Caco-2 (cell line): Measurements from ENCODE around the gene FAM89A. TPM values are rescaled to one million over a fixed set of nuclear protein-coding genes. Genes with fewer than 3 reads are reported as not detected.

Source experiments
- BruUV-seq: library from RNA; stranded (reverse); fragments of 400-500 nt; replicated peaks from 2 replicates; lab custom pipeline; 2021; lab: Mats Ljungman, UMichigan
- CTCF ChIA-PET: fragments of 300-600 bp; sonication (Branson Sonifier 250); formaldehyde crosslinking; loops from one replicate; lab custom pipeline; 2022; ENCODE audit warnings: antibody characterized with exemption; lab: Charles Lee
- POLR2A ChIA-PET: fragments of 300-600 bp; sonication (Branson Sonifier 250); formaldehyde crosslinking; loops from one replicate; lab custom pipeline; 2022; ENCODE audit warnings: antibody characterized with exemption; lab: Charles Lee
- DNase-seq, 2 experiments: peaks; one replicate each; pipeline versions ENCODE4 v3.0.0 to v3.0.0-alpha.2; 2020 to 2022
- H3K27me3 ChIP-seq: replicated peaks from 2 replicates; pipeline ENCODE4 v1.6.0; 2011; ENCODE audit warnings: low read length; ENCODE audit not compliant: control insufficient read depth, insufficient read depth
- H3K36me3 ChIP-seq: 2 replicates; pipeline ENCODE4 v1.5.1; 2011; ENCODE audit warnings: low read length; ENCODE audit not compliant: control insufficient read depth, insufficient read depth
- H3K4me1 ChIP-seq: fragments of 250-450 bp; sonication (Bioruptor Pico); 2 replicates; pipeline ENCODE4 v1.5.1; 2020; ENCODE audit warnings: mild to moderate bottlenecking
- H3K4me3 ChIP-seq: 2 replicates; pipeline ENCODE4 v1.5.1; 2011; ENCODE audit warnings: low read depth, mild to moderate bottlenecking, control low read depth, low read length
- H3K9me3 ChIP-seq: fragments of 250-450 bp; sonication (Bioruptor Pico); 2 replicates; pipeline ENCODE4 v1.5.1; 2020; ENCODE audit warnings: mild to moderate bottlenecking, moderate library complexity
- H3K27ac Mint-ChIP-seq: one replicate; pipeline ENCODE4 v1.8.0; 2022; ENCODE audit warnings: mixed read lengths; ENCODE audit not compliant: unreplicated experiment
- H3K27me3 Mint-ChIP-seq: one replicate; pipeline ENCODE4 v1.8.0; 2022; ENCODE audit warnings: mixed read lengths; ENCODE audit not compliant: insufficient read depth, unreplicated experiment
- H3K36me3 Mint-ChIP-seq: one replicate; pipeline ENCODE4 v1.8.0; 2022; ENCODE audit warnings: mild to moderate bottlenecking, mixed read lengths; ENCODE audit not compliant: insufficient read depth, unreplicated experiment
- H3K4me1 Mint-ChIP-seq: one replicate; pipeline ENCODE4 v1.8.0; 2022; ENCODE audit warnings: low read depth, mixed read lengths; ENCODE audit not compliant: unreplicated experiment
- H3K4me3 Mint-ChIP-seq: one replicate; pipeline ENCODE4 v1.8.0; 2022; ENCODE audit warnings: mild to moderate bottlenecking, moderate library complexity, mixed read lengths; ENCODE audit not compliant: unreplicated experiment
- H3K9me3 Mint-ChIP-seq: one replicate; pipeline ENCODE4 v1.8.0; 2022; ENCODE audit warnings: mixed read lengths; ENCODE audit not compliant: unreplicated experiment
- CTCF ChIP-seq, 2 experiments: fragments of 200-600 bp in 1 of 2; IDR thresholded peaks; 1 replicate in 1 of 2; 2 replicates in 1 of 2; pipeline versions ENCODE4 v1.5.1 to v1.8.0; 2011 to 2022; ENCODE audit warnings: antibody characterized with exemption in 1 of 2, control low read depth in 1 of 2, inconsistent platforms in 1 of 2, low read depth in 1 of 2, low read length in 1 of 2, mild to moderate bottlenecking in 1 of 2, moderate library complexity in 1 of 2; ENCODE audit not compliant: insufficient read depth in 1 of 2, severe bottlenecking in 1 of 2, unreplicated experiment in 1 of 2
- intact Hi-C: fragments of 100-400 bp; cut with micrococcal nuclease; formaldehyde crosslinking; loops from one replicate; pipeline ENCODE4 v1.10.0; 2022; ENCODE audit not compliant: unreplicated experiment
- total RNA-seq: library from RNA; stranded (reverse); gene quantifications from 2 replicates; pipeline ENCODE4 v1.2.3, GENCODE V29; 2022

Gene FAM89A
- total RNA-seq, 1 experiment from 2014 or later = 44.2 TPM

- POLR2A ChIA-PET = no interaction called here
- TF ChIP-seq CTCF (IDR thresholded peaks at IDR 0.05; ENCODE audit: insufficient read depth in 1 of 2, low read depth in 1 of 2, low read length in 1 of 2, severe bottlenecking in 1 of 2, unreplicated experiment in 1 of 2) = no peak
- Mint-ChIP-seq H3K36me3 (peaks cover 6% of the 10 kb centered on the region), H3K27ac (no peak overlapping the region), H3K4me1 (peaks cover 50% of the 10 kb centered on the region), H3K27me3 (no peaks in the 10 kb centered on the region), H3K4me3 (no peak overlapping the region), H3K9me3 (no peaks in the 10 kb centered on the region)
- no peaks in the 10 kb centered on the region for H3K27me3 ChIP-seq
- no TSS peak for BruUV-seq
- H3K9me3 ChIP-seq = 0 out of 2 replicates have a peak, but pooled peaks cover 4% of the 10 kb centered on the region
- no peak overlapping the region for H3K4me3 ChIP-seq
- no peak for DNase-seq
- H3K36me3 ChIP-seq = no peaks in the 10 kb centered on the region
- CTCF ChIA-PET = no interaction called here
- intact Hi-C loops = no loop called here
- H3K4me1 ChIP-seq = peaks cover 33% of the 10 kb centered on the region
These were observed 4.5 kb upstream of the FAM89A start for GRCh38 chr1:231044588-231044987.

- H3K27me3 ChIP-seq = no peaks in the 10 kb centered on the region
These were observed 1.7 kb upstream of the FAM89A start for GRCh38 chr1:231041719-231042261.

More at GRCh38 chr1:231041719-231042261, 1.7 kb upstream of the FAM89A start:
- Mint-ChIP-seq H3K4me3 (peak overlapping the region; percentile 85), H3K9me3 (no peaks in the 10 kb centered on the region), H3K4me1 (peaks cover 40% of the 10 kb centered on the region), H3K27me3 (no peaks in the 10 kb centered on the region), H3K36me3 (peaks cover 18% of the 10 kb centered on the region), H3K27ac (peak overlapping the region; percentile 19)
- H3K4me1 ChIP-seq = peaks cover 34% of the 10 kb centered on the region
- BruUV-seq = no TSS peak
- no peaks in the 10 kb centered on the region for H3K36me3 ChIP-seq
- 0 out of 2 replicates have a peak, but pooled peaks cover 4% of the 10 kb centered on the region for H3K9me3 ChIP-seq
- no peak for DNase-seq
- CTCF ChIA-PET = no interaction called here
- H3K4me3 ChIP-seq = no peak overlapping the region
- no peak for TF ChIP-seq CTCF (IDR thresholded peaks at IDR 0.05; ENCODE audit: insufficient read depth in 1 of 2, low read depth in 1 of 2, low read length in 1 of 2, severe bottlenecking in 1 of 2, unreplicated experiment in 1 of 2)
- POLR2A ChIA-PET = no interaction called here
- intact Hi-C loops = no loop called here
